ENCODE measurements around the gene TMEM184C.
A peak's percentile ranks its signal among the peaks of the same experiment; 100 is the strongest.

Gene TMEM184C

DNA sequence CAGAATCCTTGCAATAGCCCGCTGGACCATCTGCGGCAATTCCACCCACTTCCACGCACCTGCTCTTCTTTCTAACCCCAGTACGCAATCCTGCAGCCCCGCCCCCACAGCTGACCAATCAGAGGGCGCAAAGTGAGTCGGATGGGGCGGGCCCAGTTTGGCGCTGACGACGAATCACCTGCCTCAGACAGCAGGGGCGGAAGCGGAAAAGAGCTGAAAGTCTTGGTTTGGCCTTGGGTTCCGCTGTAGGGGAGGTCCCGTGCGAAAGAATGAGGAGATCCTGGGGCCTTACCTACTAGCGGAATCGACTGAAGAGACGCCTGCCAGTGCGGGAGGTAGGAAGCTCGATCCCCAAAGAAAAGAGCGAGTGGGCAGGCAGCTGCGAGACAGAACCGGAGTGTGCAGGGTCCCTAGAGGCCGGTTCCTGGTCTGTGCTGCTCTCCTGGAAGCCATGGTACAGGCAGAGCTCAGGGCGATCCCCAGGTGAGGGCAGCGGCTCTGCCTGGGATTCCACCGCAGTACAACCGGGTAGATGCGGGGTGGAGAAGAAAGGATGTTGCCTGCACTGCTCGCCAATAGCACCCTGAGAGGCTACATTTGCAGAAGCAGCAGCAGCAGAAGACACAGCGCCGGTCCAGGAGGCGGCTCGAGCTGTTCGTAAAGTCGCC, at the start of gene TMEM184C:
Gene TMEM184C, plus strand, starts transcription at position 225 of the 668 bp plus-strand sequence. CDS start 560 bp downstream, outside the sequence.
- H3K4me3 ChIP-seq (ENCODE audit: low read depth, low read length), result peak within 1 kb of the TSS; percentile 98
- no peaks in the 10 kb centered on the region for H3K4me1 ChIP-seq (ENCODE audit: control insufficient read depth, insufficient read depth, low read length)
- H3K9me3 ChIP-seq (ENCODE audit: control insufficient read depth, insufficient read depth, low read length), result no peaks in the 10 kb centered on the region
- H3K27me3 ChIP-seq (ENCODE audit: control insufficient read depth, insufficient read depth, low read length), result no peaks in the 10 kb centered on the region
- H3K9ac ChIP-seq (ENCODE audit: low read depth, low read length), result peak within 1 kb of the TSS; percentile 89
- H3K36me3 ChIP-seq (ENCODE audit: control insufficient read depth, insufficient read depth, low read length), result no peaks in the 10 kb centered on the region

GRCh38 chr4:147570616-147571015, 46.6 kb upstream of the TMEM184C start:
- Histone ChIP-seq H3K4me3 (ENCODE audit: low read depth, low read length) (no peak overlapping the region), H3K9ac (ENCODE audit: low read depth, low read length) (no peak overlapping the region), H3K36me3 (ENCODE audit: control insufficient read depth, insufficient read depth, low read length) (no peaks in the 10 kb centered on the region), H3K9me3 (ENCODE audit: control insufficient read depth, insufficient read depth, low read length) (no peaks in the 10 kb centered on the region), H3K27me3 (ENCODE audit: control insufficient read depth, insufficient read depth, low read length) (no peaks in the 10 kb centered on the region), H3K4me1 (ENCODE audit: control insufficient read depth, insufficient read depth, low read length) (no peaks in the 10 kb centered on the region)

DNA sequence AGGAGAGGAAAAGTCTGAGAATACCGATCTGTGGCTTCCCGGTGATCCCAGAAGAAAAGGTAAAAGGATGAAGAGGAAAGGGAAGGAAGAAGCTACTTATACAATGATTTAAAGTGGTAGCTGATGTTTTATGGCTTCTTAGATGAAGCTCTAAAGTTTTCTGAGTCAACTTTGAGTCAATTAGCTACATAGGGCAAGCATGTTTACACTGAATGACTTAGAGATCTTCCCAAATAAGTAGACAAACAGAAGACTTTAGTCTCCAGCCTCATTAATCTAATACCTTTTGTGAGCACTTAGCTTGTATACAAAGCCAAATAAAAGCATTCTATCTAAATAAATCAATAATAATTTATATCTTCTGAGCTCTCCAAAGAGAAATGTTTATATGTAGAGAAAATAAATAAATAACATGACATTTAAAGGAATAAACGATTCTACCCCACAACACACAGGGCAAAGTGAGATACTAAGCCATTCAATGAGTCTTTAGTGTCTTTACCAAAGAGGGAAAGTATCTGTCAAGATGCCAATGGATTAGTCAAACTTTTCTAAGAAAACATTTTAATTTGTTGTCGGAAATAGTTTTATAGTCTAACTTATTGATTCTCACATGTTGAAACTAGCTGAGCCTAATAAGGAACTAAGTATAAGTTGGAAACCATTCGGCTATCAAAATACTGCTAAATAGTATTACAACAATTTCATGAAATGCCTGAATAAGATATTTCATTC, 46.0 kb upstream of the TMEM184C start:
- H3K4me3 ChIP-seq (ENCODE audit: low read depth, low read length), result no peak overlapping the region
- no peak overlapping the region for H3K9ac ChIP-seq (ENCODE audit: low read depth, low read length)
- no peaks in the 10 kb centered on the region for H3K4me1 ChIP-seq (ENCODE audit: control insufficient read depth, insufficient read depth, low read length)
- no peaks in the 10 kb centered on the region for H3K36me3 ChIP-seq (ENCODE audit: control insufficient read depth, insufficient read depth, low read length)
- H3K9me3 ChIP-seq (ENCODE audit: control insufficient read depth, insufficient read depth, low read length), result no peaks in the 10 kb centered on the region
- no peaks in the 10 kb centered on the region for H3K27me3 ChIP-seq (ENCODE audit: control insufficient read depth, insufficient read depth, low read length)

- Histone ChIP-seq H3K27me3 (ENCODE audit: control insufficient read depth, insufficient read depth, low read length) (no peaks in the 10 kb centered on the region), H3K9me3 (ENCODE audit: control insufficient read depth, insufficient read depth, low read length) (no peaks in the 10 kb centered on the region), H3K4me1 (ENCODE audit: control insufficient read depth, insufficient read depth, low read length) (no peaks in the 10 kb centered on the region), H3K4me3 (ENCODE audit: low read depth, low read length) (no peak overlapping the region), H3K9ac (ENCODE audit: low read depth, low read length) (no peak overlapping the region), H3K36me3 (ENCODE audit: control insufficient read depth, insufficient read depth, low read length) (no peaks in the 10 kb centered on the region)
These were observed 41.1 kb upstream of the TMEM184C start for GRCh38 chr4:147576084-147576483.

DNA sequence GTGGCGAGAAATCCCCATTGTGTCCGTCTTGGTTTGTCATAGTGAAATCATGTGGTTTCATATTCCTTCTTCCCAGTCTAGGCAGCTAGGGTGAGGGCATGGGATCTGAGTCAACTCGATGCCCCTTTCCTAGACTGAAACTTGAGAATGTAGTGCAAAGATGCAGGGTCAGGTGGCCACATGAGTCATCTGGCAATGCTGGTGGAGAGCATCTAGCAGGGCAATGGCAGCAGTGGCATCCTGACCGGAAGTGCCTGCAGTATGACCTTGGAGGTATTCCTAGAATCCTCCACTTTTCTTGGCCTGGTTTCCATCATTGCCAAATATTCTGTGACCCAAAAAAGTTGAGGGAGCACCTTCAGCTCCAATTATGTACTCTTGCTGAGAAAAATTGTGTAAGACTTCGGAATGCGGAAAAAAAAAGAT, 39.1 kb upstream of the TMEM184C start:
- H3K27me3 ChIP-seq (ENCODE audit: control insufficient read depth, insufficient read depth, low read length), result no peaks in the 10 kb centered on the region
- no peaks in the 10 kb centered on the region for H3K36me3 ChIP-seq (ENCODE audit: control insufficient read depth, insufficient read depth, low read length)
- H3K4me3 ChIP-seq (ENCODE audit: low read depth, low read length), result no peak overlapping the region
- no peaks in the 10 kb centered on the region for H3K4me1 ChIP-seq (ENCODE audit: control insufficient read depth, insufficient read depth, low read length)
- no peak overlapping the region for H3K9ac ChIP-seq (ENCODE audit: low read depth, low read length)
- H3K9me3 ChIP-seq (ENCODE audit: control insufficient read depth, insufficient read depth, low read length), result no peaks in the 10 kb centered on the region

- Histone ChIP-seq H3K27me3 (ENCODE audit: control insufficient read depth, insufficient read depth, low read length) (no peaks in the 10 kb centered on the region), H3K36me3 (ENCODE audit: control insufficient read depth, insufficient read depth, low read length) (no peaks in the 10 kb centered on the region), H3K4me3 (ENCODE audit: low read depth, low read length) (no peak overlapping the region), H3K9me3 (ENCODE audit: control insufficient read depth, insufficient read depth, low read length) (no peaks in the 10 kb centered on the region), H3K9ac (ENCODE audit: low read depth, low read length) (no peak overlapping the region), H3K4me1 (ENCODE audit: control insufficient read depth, insufficient read depth, low read length) (no peaks in the 10 kb centered on the region)
These were observed 38.6 kb upstream of the TMEM184C start for GRCh38 chr4:147578593-147578992.

GRCh38 chr4:147580396-147580795, 36.8 kb upstream of the TMEM184C start:
- no peaks in the 10 kb centered on the region for H3K36me3 ChIP-seq (ENCODE audit: control insufficient read depth, insufficient read depth, low read length)
- H3K9me3 ChIP-seq (ENCODE audit: control insufficient read depth, insufficient read depth, low read length), result no peaks in the 10 kb centered on the region
- no peak overlapping the region for H3K9ac ChIP-seq (ENCODE audit: low read depth, low read length)
- no peaks in the 10 kb centered on the region for H3K4me1 ChIP-seq (ENCODE audit: control insufficient read depth, insufficient read depth, low read length)
- H3K4me3 ChIP-seq (ENCODE audit: low read depth, low read length), result no peak overlapping the region
- no peaks in the 10 kb centered on the region for H3K27me3 ChIP-seq (ENCODE audit: control insufficient read depth, insufficient read depth, low read length)

DNA sequence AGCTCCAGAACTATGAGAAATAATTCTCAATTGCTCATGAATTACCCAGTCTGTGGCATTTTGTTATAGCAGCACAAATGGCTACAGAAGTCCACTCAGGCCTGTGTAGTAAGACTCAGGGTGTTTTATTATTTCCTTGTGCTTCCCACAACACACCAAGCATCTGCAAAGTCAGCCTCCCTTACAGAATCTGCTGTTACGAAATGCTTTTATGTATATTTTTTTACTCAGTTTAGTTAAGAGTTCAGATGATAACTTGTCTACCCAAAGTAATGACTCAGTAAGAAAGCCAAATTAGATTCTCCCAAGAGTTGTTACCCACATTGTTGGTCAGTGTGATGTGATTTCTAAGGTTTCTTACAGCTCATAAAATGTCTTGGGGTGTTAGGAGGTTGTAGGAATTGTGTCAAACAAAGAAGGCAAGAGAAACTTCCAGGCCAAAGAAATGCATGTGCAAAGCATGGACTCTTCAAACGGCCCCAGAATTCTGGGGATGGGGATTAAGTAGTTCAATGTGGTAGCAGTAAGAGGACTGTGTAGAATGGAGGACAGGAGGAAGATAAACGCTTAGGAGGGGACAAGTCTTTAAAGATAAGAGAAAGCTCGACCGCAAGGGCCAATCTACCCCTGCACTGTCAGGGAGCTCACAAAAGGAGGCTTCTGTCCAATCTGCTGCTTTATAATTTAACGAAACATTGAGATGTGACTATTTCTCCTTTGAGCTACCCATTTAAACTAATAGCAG, 35.4 kb upstream of the TMEM184C start:
- H3K27me3 ChIP-seq (ENCODE audit: control insufficient read depth, insufficient read depth, low read length), result no peaks in the 10 kb centered on the region
- H3K4me1 ChIP-seq (ENCODE audit: control insufficient read depth, insufficient read depth, low read length), result no peaks in the 10 kb centered on the region
- H3K4me3 ChIP-seq (ENCODE audit: low read depth, low read length), result no peak overlapping the region
- no peaks in the 10 kb centered on the region for H3K9me3 ChIP-seq (ENCODE audit: control insufficient read depth, insufficient read depth, low read length)
- no peak overlapping the region for H3K9ac ChIP-seq (ENCODE audit: low read depth, low read length)
- H3K36me3 ChIP-seq (ENCODE audit: control insufficient read depth, insufficient read depth, low read length), result no peaks in the 10 kb centered on the region

- Histone ChIP-seq H3K4me3 (ENCODE audit: low read depth, low read length) (no peak overlapping the region), H3K9ac (ENCODE audit: low read depth, low read length) (no peak overlapping the region), H3K27me3 (ENCODE audit: control insufficient read depth, insufficient read depth, low read length) (no peaks in the 10 kb centered on the region), H3K4me1 (ENCODE audit: control insufficient read depth, insufficient read depth, low read length) (no peaks in the 10 kb centered on the region), H3K36me3 (ENCODE audit: control insufficient read depth, insufficient read depth, low read length) (no peaks in the 10 kb centered on the region), H3K9me3 (ENCODE audit: control insufficient read depth, insufficient read depth, low read length) (no peaks in the 10 kb centered on the region)
These were observed 34.7 kb upstream of the TMEM184C start for GRCh38 chr4:147582386-147583060.

GRCh38 chr4:147583876-147584275, 33.3 kb upstream of the TMEM184C start:
- no peak overlapping the region for H3K9ac ChIP-seq (ENCODE audit: low read depth, low read length)
- H3K36me3 ChIP-seq (ENCODE audit: control insufficient read depth, insufficient read depth, low read length), result no peaks in the 10 kb centered on the region
- H3K4me1 ChIP-seq (ENCODE audit: control insufficient read depth, insufficient read depth, low read length), result no peaks in the 10 kb centered on the region
- H3K27me3 ChIP-seq (ENCODE audit: control insufficient read depth, insufficient read depth, low read length), result no peaks in the 10 kb centered on the region
- no peak overlapping the region for H3K4me3 ChIP-seq (ENCODE audit: low read depth, low read length)
- H3K9me3 ChIP-seq (ENCODE audit: control insufficient read depth, insufficient read depth, low read length), result no peaks in the 10 kb centered on the region

GRCh38 chr4:147586032-147586431, 31.2 kb upstream of the TMEM184C start:
- Histone ChIP-seq H3K27me3 (ENCODE audit: control insufficient read depth, insufficient read depth, low read length) (no peaks in the 10 kb centered on the region), H3K36me3 (ENCODE audit: control insufficient read depth, insufficient read depth, low read length) (no peaks in the 10 kb centered on the region), H3K4me1 (ENCODE audit: control insufficient read depth, insufficient read depth, low read length) (no peaks in the 10 kb centered on the region), H3K9me3 (ENCODE audit: control insufficient read depth, insufficient read depth, low read length) (no peaks in the 10 kb centered on the region), H3K9ac (ENCODE audit: low read depth, low read length) (no peak overlapping the region), H3K4me3 (ENCODE audit: low read depth, low read length) (no peak overlapping the region)

Measured in iPS-15b (cell line).